NT2/D1 (cell line): ENCODE measurements around the gene RAE1.

Source experiments
- DNase-seq: peaks from one replicate; pipeline ENCODE4 v3.0.0-alpha.2; 2011; ENCODE audit warnings: low read depth, low spot score
- H3K27me3 ChIP-seq: 2 replicates; pipeline ENCODE4 v1.6.0; 2011; ENCODE audit warnings: mild to moderate bottlenecking; ENCODE audit not compliant: insufficient read length, insufficient read depth
- H3K36me3 ChIP-seq: 2 replicates; pipeline ENCODE4 v1.6.1; 2011; ENCODE audit warnings: mild to moderate bottlenecking, low read length, mixed read lengths; ENCODE audit not compliant: insufficient read depth, insufficient read length
- H3K4me1 ChIP-seq: 2 replicates; pipeline ENCODE4 v1.5.1; 2011; ENCODE audit not compliant: insufficient read depth, insufficient read length
- H3K4me3 ChIP-seq: 2 replicates; pipeline ENCODE4 v1.5.1; 2011; ENCODE audit warnings: low read depth; ENCODE audit not compliant: insufficient read length
- H3K9ac ChIP-seq: 2 replicates; pipeline ENCODE4 v1.6.0; 2011; ENCODE audit warnings: low read depth; ENCODE audit not compliant: insufficient read length
- H3K9me3 ChIP-seq: 2 replicates; pipeline ENCODE4 v1.5.1; 2011; ENCODE audit warnings: mild to moderate bottlenecking, low read length; ENCODE audit not compliant: insufficient read depth
- SUZ12 ChIP-seq: IDR thresholded peaks from 2 replicates; pipeline ENCODE4 v1.6.1; 2011; ENCODE audit not compliant: insufficient read length, insufficient read depth; ENCODE audit errors: extremely low read depth
- YY1 ChIP-seq: IDR thresholded peaks from 2 replicates; pipeline ENCODE4 v1.6.1; 2011; ENCODE audit not compliant: insufficient read length, insufficient read depth
- ZNF274 ChIP-seq: IDR thresholded peaks from 2 replicates; pipeline ENCODE4 v1.6.1; 2011; ENCODE audit warnings: mild to moderate bottlenecking, low read depth, low read length

Gene RAE1

GRCh38 chr20:57396212-57396983 lies 45.3 kb downstream of the RAE1 start:
- H3K4me1 ChIP-seq: peaks cover 43% of the 10 kb centered on the region
- no peak overlapping the region for H3K9ac ChIP-seq
- H3K9me3 ChIP-seq: no peaks in the 10 kb centered on the region

GRCh38 chr20:57396984-57397692 lies 46.1 kb downstream of the RAE1 start:
- Histone ChIP-seq H3K36me3 (peaks cover 95% of the 10 kb centered on the region), H3K27me3 (no peaks in the 10 kb centered on the region), H3K9me3 (no peaks in the 10 kb centered on the region), H3K4me1 (peaks cover 43% of the 10 kb centered on the region), H3K4me3 (no peak overlapping the region), H3K9ac (peak overlapping the region; percentile 52)
- no peak for DNase-seq
- TF ChIP-seq YY1 (no peak), ZNF274 (no peak), SUZ12 (no peak)

More at GRCh38 chr20:57396212-57396983, 45.3 kb downstream of the RAE1 start:
- Histone ChIP-seq H3K36me3 (peaks cover 89% of the 10 kb centered on the region), H3K4me3 (no peak overlapping the region), H3K27me3 (no peaks in the 10 kb centered on the region)
- TF ChIP-seq SUZ12 (no peak), ZNF274 (no peak), YY1 (no peak)
- DNase-seq: no peak

GRCh38 chr20:57397693-57398108 lies 46.6 kb downstream of the RAE1 start:
- no peak for DNase-seq
- no peak for TF ChIP-seq YY1
- TF ChIP-seq SUZ12: no peak
- TF ChIP-seq ZNF274: no peak
- H3K36me3 ChIP-seq: peaks cover 95% of the 10 kb centered on the region
- H3K9ac ChIP-seq: no peak overlapping the region
- no peaks in the 10 kb centered on the region for H3K9me3 ChIP-seq
- peaks cover 44% of the 10 kb centered on the region for H3K4me1 ChIP-seq
- H3K27me3 ChIP-seq: no peaks in the 10 kb centered on the region
- H3K4me3 ChIP-seq: no peak overlapping the region

- H3K9me3 ChIP-seq: no peaks in the 10 kb centered on the region
- TF ChIP-seq ZNF274: no peak
- TF ChIP-seq SUZ12: no peak
- no peak for TF ChIP-seq YY1
- no peak overlapping the region for H3K4me3 ChIP-seq
- DNase-seq: no peak
- peaks cover 95% of the 10 kb centered on the region for H3K36me3 ChIP-seq
- H3K4me1 ChIP-seq: peaks cover 44% of the 10 kb centered on the region
- no peak overlapping the region for H3K9ac ChIP-seq
- H3K27me3 ChIP-seq: no peaks in the 10 kb centered on the region
These were observed 47.3 kb downstream of the RAE1 start for GRCh38 chr20:57398231-57398821.

GRCh38 chr20:57398901-57399535 lies 48.0 kb downstream of the RAE1 start:
- no peak overlapping the region for H3K4me3 ChIP-seq
- no peaks in the 10 kb centered on the region for H3K27me3 ChIP-seq
- H3K4me1 ChIP-seq: peaks cover 37% of the 10 kb centered on the region
- H3K36me3 ChIP-seq: peaks cover 94% of the 10 kb centered on the region
- DNase-seq: no peak
- H3K9ac ChIP-seq: no peak overlapping the region
- no peak for TF ChIP-seq ZNF274
- TF ChIP-seq YY1: no peak
- TF ChIP-seq SUZ12: no peak
- no peaks in the 10 kb centered on the region for H3K9me3 ChIP-seq

- H3K9me3 ChIP-seq: no peaks in the 10 kb centered on the region
- peaks cover 94% of the 10 kb centered on the region for H3K36me3 ChIP-seq
- TF ChIP-seq SUZ12 (no peak), ZNF274 (no peak), YY1 (no peak)
- no peak overlapping the region for H3K9ac ChIP-seq
- no peak overlapping the region for H3K4me3 ChIP-seq
- H3K4me1 ChIP-seq: peaks cover 30% of the 10 kb centered on the region
- no peak for DNase-seq
- H3K27me3 ChIP-seq: no peaks in the 10 kb centered on the region
These were observed 48.6 kb downstream of the RAE1 start for GRCh38 chr20:57399587-57400155.
